Fibroblast of lung (primary cell): ENCODE measurements around the gene PDE4B.

Source experiments
- CTCF ChIP-seq, 2 donors: IDR thresholded peaks in 1 of 2; conservative IDR thresholded peaks in 1 of 2; 1 replicate in 1 of 2; 2 replicates in 1 of 2; pipeline ENCODE4 v1.5.1; 2011 to 2012; ENCODE audit warnings: low read length in 2 of 2, control low read depth in 1 of 2, inconsistent platforms in 1 of 2, low read depth in 1 of 2, mild to moderate bottlenecking in 1 of 2
- EZH2 ChIP-seq: IDR thresholded peaks from 2 replicates; pipeline ENCODE4 v1.5.1; 2012; ENCODE audit warnings: low read length, control low read depth, mild to moderate bottlenecking; ENCODE audit errors: missing control alignments

- TF ChIP-seq EZH2 = no peak
- no peak for TF ChIP-seq CTCF (conservative IDR thresholded peaks at IDR 0.05 in 1 of 2, IDR thresholded peaks at IDR 0.05 in 1 of 2; ENCODE audit: low read depth in 1 of 2, low read length in 2 of 2)
Measured at GRCh38 chr1:65846866-65847265, 54.2 kb downstream of the PDE4B start.
